Right lobe of liver (tissue), 4 donors: ENCODE data around the gene ARHGAP15.

ENCODE experiments used
- CTCF ChIP-seq, 4 donors: fragments of 200-600 bp in 3 of 4; fragments of 450-650 bp in 1 of 4; IDR thresholded peaks; one replicate each; pipeline versions ENCODE4 v1.5.1 to v1.8.0; 2016 to 2022; ENCODE audit warnings: antibody characterized with exemption in 4 of 4, mild to moderate bottlenecking in 2 of 4
- POLR2A ChIP-seq: fragments of 450-650 bp; IDR thresholded peaks from one replicate; pipeline ENCODE4 v1.6.1; 2017; ENCODE audit warnings: antibody characterized with exemption, mild to moderate bottlenecking
- donor health status: DM: no; HTN: no; CAD: no.
- donor health status: DM: no; HTN: no; CAD: no.
- donor health status: DM: no; HTN: yes; CAD: no.

DNA sequence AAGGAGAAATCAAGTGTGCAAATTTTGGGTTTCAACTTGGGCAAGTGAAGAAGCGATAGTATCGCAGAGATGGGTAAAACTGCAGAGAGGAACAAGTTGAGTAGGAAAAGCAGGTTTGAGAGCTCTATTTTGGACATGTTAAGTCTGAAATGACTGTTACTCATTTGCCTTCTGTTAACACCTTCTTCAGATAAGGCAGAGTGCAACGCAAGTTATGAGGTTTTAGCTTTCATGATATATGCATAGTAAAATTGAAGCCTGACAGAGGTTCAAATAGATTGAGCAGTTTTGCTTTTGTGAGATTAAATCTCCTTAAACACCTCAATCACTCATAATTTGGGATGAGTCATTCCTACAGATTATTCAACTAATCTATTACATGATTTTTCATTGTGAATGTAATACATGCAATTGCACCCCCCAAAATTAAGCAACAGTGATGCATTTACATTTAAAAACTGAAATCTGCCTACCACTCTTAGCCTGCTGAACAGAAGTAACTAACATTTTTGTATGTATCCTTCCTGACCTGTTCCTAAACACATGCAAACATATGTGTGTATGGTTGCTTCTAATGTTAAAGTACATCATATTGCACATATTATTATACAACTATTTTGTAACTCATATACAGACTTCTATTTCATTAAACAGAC lies 575.4 kb downstream of the ARHGAP15 start:
- TF ChIP-seq CTCF (IDR thresholded peaks at IDR 0.05) (no peak), POLR2A (no peak)
